Lung (tissue), 12 donors: Measurements from ENCODE around the gene PRKCE. TPM values are rescaled to one million over a fixed set of nuclear protein-coding genes. Genes with fewer than 3 reads are reported as not detected.
A peak's percentile ranks its signal among the peaks of the same experiment; 100 is the strongest.

Experiments
- ATAC-seq: fragments of 200-7000 bp; cut with Tn5 transposase; one replicate; pipeline ENCODE4 v1.9.1; 2020; ENCODE audit warnings: moderate number of reproducible peaks; ENCODE audit not compliant: insufficient read depth, low FRiP score
- DNase-seq, 3 donors: peaks; one replicate each; pipeline ENCODE4 v3.0.0-alpha.2; 2013 to 2017
- H3K27ac ChIP-seq, 2 donors: one replicate each; pipeline ENCODE4 v1.5.1; 2013; ENCODE audit warnings: mild to moderate bottlenecking in 2 of 2, moderate library complexity in 2 of 2, control low read depth in 1 of 2, inconsistent platforms in 1 of 2, low read depth in 1 of 2, low read length in 1 of 2
- H3K27me3 ChIP-seq, 3 donors: one replicate each; pipeline ENCODE4 v1.5.1; 2013; ENCODE audit warnings: low read length in 2 of 3; ENCODE audit not compliant: control insufficient read depth in 3 of 3, insufficient read depth in 3 of 3
- H3K36me3 ChIP-seq, 4 donors: one replicate each; pipeline ENCODE4 v1.5.1; 2013; ENCODE audit warnings: low read length in 4 of 4, mild to moderate bottlenecking in 1 of 4, moderate library complexity in 1 of 4; ENCODE audit not compliant: control insufficient read depth in 4 of 4, insufficient read depth in 4 of 4
- H3K4me1 ChIP-seq, 5 donors: one replicate each; pipeline ENCODE4 v1.5.1; 2013; ENCODE audit warnings: low read length in 5 of 5, mild to moderate bottlenecking in 2 of 5, moderate library complexity in 1 of 5; ENCODE audit not compliant: control insufficient read depth in 5 of 5, insufficient read depth in 5 of 5
- H3K4me3 ChIP-seq: one replicate; pipeline ENCODE4 v1.5.1; 2013; ENCODE audit warnings: mild to moderate bottlenecking, control low read depth, moderate library complexity
- H3K9ac ChIP-seq, 2 donors: one replicate each; pipeline ENCODE4 v1.5.1; 2013; ENCODE audit warnings: low read length in 2 of 2, control low read depth in 1 of 2; ENCODE audit not compliant: insufficient read depth in 1 of 2
- H3K9me3 ChIP-seq, 4 donors: one replicate each; pipeline ENCODE4 v1.5.1; 2013; ENCODE audit warnings: low read length in 3 of 4, mild to moderate bottlenecking in 1 of 4, moderate library complexity in 1 of 4; ENCODE audit not compliant: control insufficient read depth in 4 of 4, insufficient read depth in 3 of 4
- CTCF ChIP-seq: IDR thresholded peaks from 2 replicates; pipeline ENCODE4 v1.5.1; 2012; ENCODE audit warnings: mild to moderate bottlenecking; ENCODE audit errors: control extremely low read depth, extremely low read depth
- WGBS, 2 donors: extraction: QIAGEN DNeasy Blood & Tissue Kit; methylation state at CpG; one replicate each; pipeline ENCODE4 v1.1.7; 2013; 5-methylcytosine and 5-hydroxymethylcytosine counted together
- polyA plus RNA-seq, 2 donors: library from polyadenylated mRNA; stranded (reverse); fragments of 200-250 nt; gene quantifications; one replicate each; pipeline ENCODE4 v1.2.1, GENCODE V29; 2013
- total RNA-seq, 2 donors: library from RNA; depleted of rRNA in 1 of 2; stranded (reverse); fragments of >200 nt in 1 of 2; gene quantifications; one replicate each; pipeline ENCODE4 v1.2.1, GENCODE V29; 2014 to 2021
- donor health status: control.
- donor health status: control.
- donor health status: Bipolar disorder and iron deficiency.
- donor health status: healthy.
- donor health status: DM: yes; HTN: yes; CAD: no.

The PRKCE gene
- total and polyA plus RNA-seq, 4 donors = 12.5 to 82.2 (median 32.1) TPM

- 90 to 93% methylated on average over 1 of the region's 1 CpG for WGBS, 2 donors
These were observed 444.8 kb downstream of the PRKCE start for GRCh38 chr2:46096260-46096659.

GRCh38 chr2:46097714-46098480, 446.4 kb downstream of the PRKCE start:
- Histone ChIP-seq H3K27me3 (no peaks in the 10 kb centered on the region), H3K4me1 (peaks cover 0 to 14% (median 8%) of the 10 kb centered on the region in 5 donors), H3K36me3 (peaks cover 0 to 5% (median 2%) of the 10 kb centered on the region in 4 donors), H3K4me3 (no peak overlapping the region), H3K9me3 (no peaks in the 10 kb centered on the region), H3K27ac (peak overlapping the region; percentile 72 to 78), H3K9ac (peak overlapping the region in 1 of 2 donors; percentile 36)
- ATAC-seq = peak; percentile 79
- no peak for TF ChIP-seq CTCF
- 19 to 32% methylated on average over 4 of the region's 4 CpGs for WGBS, 2 donors
- peak; percentile 92 to 99 (median 99) for DNase-seq

More at GRCh38 chr2:46096260-46096659, 444.8 kb downstream of the PRKCE start:
- DNase-seq = no peak
- H3K4me3 ChIP-seq = no peak overlapping the region
- ATAC-seq = no peak
- peaks cover 5 to 14% (median 9%) of the 10 kb centered on the region in 5 donors for H3K4me1 ChIP-seq
- no peak overlapping the region for H3K9ac ChIP-seq
- no peaks in the 10 kb centered on the region for H3K9me3 ChIP-seq
- no peak overlapping the region for H3K27ac ChIP-seq
- no peak for TF ChIP-seq CTCF
- H3K27me3 ChIP-seq = no peaks in the 10 kb centered on the region
- peaks cover 0 to 5% (median 2%) of the 10 kb centered on the region in 4 donors for H3K36me3 ChIP-seq

- no peak overlapping the region for H3K9ac ChIP-seq
- peaks cover 0 to 3% (median 0%) of the 10 kb centered on the region in 4 donors for H3K9me3 ChIP-seq
- H3K27me3 ChIP-seq = no peaks in the 10 kb centered on the region
- H3K4me1 ChIP-seq = peaks cover 0 to 14% (median 8%) of the 10 kb centered on the region in 5 donors
- WGBS, 2 donors = 55 to 56% methylated on average over 1 of the region's 1 CpG
- H3K4me3 ChIP-seq = no peak overlapping the region
- H3K36me3 ChIP-seq = peaks cover 0 to 5% (median 2%) of the 10 kb centered on the region in 4 donors
- TF ChIP-seq CTCF = no peak
- DNase-seq = no peak
- H3K27ac ChIP-seq = peak overlapping the region; percentile 21 to 78
- no peak for ATAC-seq
These were observed 447.2 kb downstream of the PRKCE start for GRCh38 chr2:46098621-46099062.
